Lower lobe of right lung (tissue), 2 donors: ENCODE data around the gene DDX17. TPM values are rescaled to one million over a fixed set of nuclear protein-coding genes. Genes with fewer than 3 reads are reported as not detected.
A peak's percentile ranks its signal among the peaks of the same experiment; 100 is the strongest.

Experiments
- ATAC-seq, 2 donors: fragments of 200-7000 bp; cut with Tn5 transposase; one replicate each; pipeline ENCODE4 v1.9.1; 2020 to 2022; ENCODE audit warnings: mild to moderate bottlenecking in 2 of 2, moderate library complexity in 2 of 2
- DNase-seq: peaks from one replicate; pipeline ENCODE4 v3.0.0-alpha.2; 2020
- H3K27ac ChIP-seq: fragments of 200-600 bp; one replicate; pipeline ENCODE4 v1.8.0; 2022
- H3K27me3 ChIP-seq: fragments of 200-600 bp; one replicate; pipeline ENCODE4 v1.8.0; 2022; ENCODE audit warnings: low read depth
- H3K36me3 ChIP-seq: fragments of 200-600 bp; one replicate; pipeline ENCODE4 v1.8.0; 2022; ENCODE audit warnings: mild to moderate bottlenecking
- H3K4me1 ChIP-seq: fragments of 200-600 bp; one replicate; pipeline ENCODE4 v1.8.0; 2022
- H3K4me3 ChIP-seq: fragments of 200-600 bp; one replicate; pipeline ENCODE4 v1.8.0; 2022; ENCODE audit warnings: mild to moderate bottlenecking
- H3K9me3 ChIP-seq: fragments of 200-600 bp; one replicate; pipeline ENCODE4 v1.8.0; 2022
- intact Hi-C: fragments of 100-400 bp; cut with DNase I; formaldehyde crosslinking; loops from one replicate; pipeline ENCODE4 v1.11.0; 2022
- total RNA-seq: library from RNA; stranded (reverse); fragmentation: NEBNext Ultra II Directional; extraction: Animal tissue kit (Norgen Biotek cat#: 25700); gene quantifications from one replicate; pipeline ENCODE4 v1.2.1, GENCODE V29; 2021
- TF ChIP-seq, protein P1 (sequence below): fragments of 200-600 bp; IDR thresholded peaks from one replicate; pipeline ENCODE4 v1.8.0; 2022; ENCODE audit warnings: antibody characterized with exemption, mild to moderate bottlenecking
- donor health status: DM: no; HTN: yes; CAD: no; lungs with severe emphysema.

The DDX17 gene
- total RNA-seq, 1 donor from 2014 or later, result 457 TPM

DNA sequence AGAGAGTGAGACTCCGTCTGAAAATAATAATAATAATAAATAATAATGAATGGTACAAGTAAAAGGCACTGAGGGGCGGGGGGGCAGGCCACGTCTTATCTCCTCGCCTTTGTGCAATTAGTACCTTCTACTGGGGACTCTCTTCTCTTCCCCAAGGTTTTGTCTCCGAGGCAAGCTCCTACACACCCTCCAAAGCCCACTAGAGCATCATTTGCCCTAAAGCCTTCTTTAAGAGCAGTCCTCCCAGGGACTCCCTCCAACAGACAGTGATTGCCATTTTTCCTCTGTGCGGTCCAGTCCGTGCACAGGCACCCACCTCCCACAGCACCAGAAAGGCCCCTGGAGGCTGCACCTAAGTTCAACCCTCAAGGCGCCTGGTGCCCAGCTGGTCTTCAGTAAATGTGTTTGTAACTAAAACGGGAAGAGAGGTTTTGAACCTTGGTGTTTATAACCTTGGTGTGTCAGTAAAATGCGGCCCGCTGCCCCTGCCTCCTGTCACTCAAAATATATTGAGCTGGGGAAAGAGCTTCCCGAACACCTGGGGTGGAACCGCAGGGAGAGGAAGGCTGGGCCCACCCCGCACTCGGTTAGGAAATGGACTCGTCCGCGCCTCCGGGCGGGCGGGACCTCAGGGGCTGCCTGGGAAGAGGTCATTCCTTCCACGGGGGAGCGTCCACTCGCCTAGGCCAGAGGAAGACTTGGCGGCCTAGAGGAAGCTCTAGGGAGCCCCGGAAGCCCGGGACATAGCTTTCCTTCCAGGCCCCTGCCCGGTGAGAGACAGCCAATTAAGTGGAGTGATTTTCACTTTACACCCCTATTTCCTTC is 42.9 kb downstream of the DDX17 start:
- no peak overlapping the region for H3K4me3 ChIP-seq
- DNase-seq, result no peak
- peaks cover 43% of the 10 kb centered on the region for H3K27me3 ChIP-seq
- peaks cover 14% of the 10 kb centered on the region for H3K4me1 ChIP-seq
- TF ChIP-seq, protein P1, sequence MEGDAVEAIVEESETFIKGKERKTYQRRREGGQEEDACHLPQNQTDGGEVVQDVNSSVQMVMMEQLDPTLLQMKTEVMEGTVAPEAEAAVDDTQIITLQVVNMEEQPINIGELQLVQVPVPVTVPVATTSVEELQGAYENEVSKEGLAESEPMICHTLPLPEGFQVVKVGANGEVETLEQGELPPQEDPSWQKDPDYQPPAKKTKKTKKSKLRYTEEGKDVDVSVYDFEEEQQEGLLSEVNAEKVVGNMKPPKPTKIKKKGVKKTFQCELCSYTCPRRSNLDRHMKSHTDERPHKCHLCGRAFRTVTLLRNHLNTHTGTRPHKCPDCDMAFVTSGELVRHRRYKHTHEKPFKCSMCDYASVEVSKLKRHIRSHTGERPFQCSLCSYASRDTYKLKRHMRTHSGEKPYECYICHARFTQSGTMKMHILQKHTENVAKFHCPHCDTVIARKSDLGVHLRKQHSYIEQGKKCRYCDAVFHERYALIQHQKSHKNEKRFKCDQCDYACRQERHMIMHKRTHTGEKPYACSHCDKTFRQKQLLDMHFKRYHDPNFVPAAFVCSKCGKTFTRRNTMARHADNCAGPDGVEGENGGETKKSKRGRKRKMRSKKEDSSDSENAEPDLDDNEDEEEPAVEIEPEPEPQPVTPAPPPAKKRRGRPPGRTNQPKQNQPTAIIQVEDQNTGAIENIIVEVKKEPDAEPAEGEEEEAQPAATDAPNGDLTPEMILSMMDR, result no peak
- H3K27ac ChIP-seq, result no peak overlapping the region
- H3K36me3 ChIP-seq, result no peaks in the 10 kb centered on the region
- ATAC-seq, result no peak
- no peaks in the 10 kb centered on the region for H3K9me3 ChIP-seq
- intact Hi-C loops, result no loop called here

DNA sequence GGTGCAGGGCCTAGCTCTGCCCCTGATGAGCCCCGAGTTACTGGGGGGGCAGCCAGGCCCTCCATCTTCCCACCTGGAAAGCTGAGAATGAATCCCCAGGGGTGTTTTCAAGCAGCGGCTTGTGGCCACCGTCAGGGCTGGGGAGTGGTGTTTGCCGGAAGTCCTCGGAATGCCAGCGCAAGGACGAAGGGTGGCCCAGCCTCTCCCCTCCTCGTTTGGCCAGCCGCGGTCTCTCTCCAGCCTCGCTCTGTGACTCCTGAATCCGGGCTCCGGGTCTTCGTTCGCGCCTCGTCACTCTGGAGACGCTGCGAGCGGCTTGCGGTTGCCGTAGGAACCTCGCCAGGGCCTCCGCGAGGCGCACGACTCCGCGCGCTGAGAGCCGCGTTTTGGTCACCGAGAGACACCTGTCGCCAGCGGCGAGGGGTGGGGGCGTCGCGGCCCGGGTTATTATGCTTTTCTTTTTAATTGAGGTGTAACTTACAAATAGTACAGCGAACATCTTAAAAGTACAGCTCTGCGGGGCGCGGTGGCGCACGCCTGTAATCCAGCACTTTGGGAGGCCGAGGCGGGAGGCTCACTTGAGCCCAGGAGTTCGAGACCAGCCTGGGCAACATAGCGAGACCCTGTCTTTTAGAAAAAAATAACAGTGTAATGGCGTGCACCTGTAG is 44.6 kb downstream of the DDX17 start:
- Histone ChIP-seq H3K4me1 (peaks cover 6% of the 10 kb centered on the region), H3K9me3 (no peaks in the 10 kb centered on the region), H3K4me3 (peak overlapping the region; percentile 28), H3K36me3 (no peaks in the 10 kb centered on the region), H3K27ac (no peak overlapping the region), H3K27me3 (peaks cover 45% of the 10 kb centered on the region)
- intact Hi-C loops, result no loop called here
- peak; percentile 90 to 91 for ATAC-seq
- DNase-seq, result peak; percentile 87
- TF ChIP-seq, protein P1, result no peak

DNA sequence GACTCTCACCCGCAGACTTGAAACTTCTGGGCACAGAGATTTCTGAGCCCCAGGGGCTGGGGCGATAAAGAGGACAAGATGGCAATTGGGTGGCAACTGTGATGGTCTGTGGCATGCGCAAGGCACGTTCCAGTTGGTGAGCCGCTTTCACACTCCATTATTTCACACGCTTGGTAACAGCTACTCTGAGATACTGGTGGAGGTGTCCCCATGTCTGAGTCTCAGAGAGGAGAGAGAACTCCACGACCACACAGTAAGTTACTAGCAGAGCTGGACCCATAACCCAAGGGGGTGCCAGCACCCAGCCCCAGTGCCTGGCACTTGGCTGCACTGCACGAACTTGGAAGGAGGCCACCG is 45.1 kb downstream of the DDX17 start:
- Histone ChIP-seq H3K36me3 (no peaks in the 10 kb centered on the region), H3K9me3 (no peaks in the 10 kb centered on the region), H3K4me3 (no peak overlapping the region), H3K27ac (no peak overlapping the region), H3K4me1 (peaks cover 8% of the 10 kb centered on the region), H3K27me3 (peaks cover 45% of the 10 kb centered on the region)
- ATAC-seq (peak; percentile 3 to 25), DNase-seq (no peak)
- intact Hi-C loops, result no loop called here
- TF ChIP-seq, protein P1, result no peak

DNA sequence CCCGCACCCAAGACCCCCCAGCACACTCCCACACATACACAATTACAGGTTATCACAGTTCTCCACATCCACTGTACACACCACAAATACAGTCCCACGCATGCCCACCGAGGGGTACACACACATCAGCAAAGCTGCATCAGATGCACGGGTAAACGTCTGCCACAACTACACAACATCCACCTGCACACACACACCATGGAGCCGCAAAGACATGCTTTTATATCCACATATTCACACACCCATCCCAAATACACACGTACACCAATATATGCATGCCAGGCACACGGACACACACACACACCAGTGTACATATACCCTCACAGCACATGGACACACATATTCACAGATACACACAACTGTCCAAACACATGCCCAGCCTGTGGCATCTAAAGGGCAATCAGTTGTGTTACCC is 45.7 kb downstream of the DDX17 start:
- Histone ChIP-seq H3K4me1 (peaks cover 9% of the 10 kb centered on the region), H3K27me3 (peaks cover 47% of the 10 kb centered on the region), H3K4me3 (no peak overlapping the region), H3K9me3 (no peaks in the 10 kb centered on the region), H3K36me3 (no peaks in the 10 kb centered on the region), H3K27ac (no peak overlapping the region)
- ATAC-seq (no peak), DNase-seq (no peak)
- intact Hi-C loops, result no loop called here
- TF ChIP-seq, protein P1, result no peak

DNA sequence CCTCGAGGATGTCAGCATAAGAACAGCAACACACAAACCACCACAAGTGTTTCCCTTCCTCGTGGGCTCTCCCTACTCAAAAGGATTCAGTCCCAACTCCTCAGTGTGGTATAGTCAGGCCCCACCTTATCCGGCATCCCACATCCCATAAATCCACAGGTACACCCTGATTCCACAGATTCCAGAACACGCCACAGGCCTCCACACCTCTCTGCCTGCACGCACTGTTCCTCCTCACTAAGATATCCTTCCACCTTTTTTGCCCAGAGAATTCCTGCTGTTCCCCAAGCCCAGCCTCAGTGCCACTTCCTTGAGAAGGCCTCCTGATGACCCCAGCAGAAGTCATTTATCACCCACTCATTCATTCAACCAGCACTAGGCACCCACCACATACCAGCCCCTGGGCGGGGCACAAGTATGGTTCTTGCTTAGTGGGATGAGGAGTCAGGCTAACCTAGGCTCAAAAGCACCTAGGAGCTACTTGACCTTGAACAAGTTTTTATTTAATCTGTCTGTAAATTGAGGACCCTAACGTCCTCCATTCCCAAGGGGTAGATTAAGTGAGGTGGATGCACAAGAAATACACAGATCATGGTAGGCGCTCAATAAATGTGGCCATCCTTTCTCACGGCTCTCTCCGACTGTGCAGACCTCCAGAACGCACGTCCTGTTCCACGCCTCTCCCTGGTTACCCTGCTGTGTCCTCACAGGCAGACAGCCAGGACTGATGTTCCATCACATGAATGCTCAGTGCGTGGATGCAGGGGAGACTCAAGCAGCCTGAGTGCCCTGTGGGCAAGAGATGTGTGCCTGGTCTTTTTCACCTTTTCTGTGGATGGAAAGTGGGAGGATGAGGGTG is 49.0 kb downstream of the DDX17 start:
- peaks cover 59% of the 10 kb centered on the region for H3K27me3 ChIP-seq
- intact Hi-C loops, result no loop called here
- H3K36me3 ChIP-seq, result no peaks in the 10 kb centered on the region
- no peak for DNase-seq
- no peaks in the 10 kb centered on the region for H3K9me3 ChIP-seq
- ATAC-seq, result no peak
- H3K4me3 ChIP-seq, result no peak overlapping the region
- TF ChIP-seq, protein P1, result no peak
- H3K4me1 ChIP-seq, result peaks cover 8% of the 10 kb centered on the region
- no peak overlapping the region for H3K27ac ChIP-seq
